ENCODE measurements around the gene CDC37L1.

GRCh38 chr9:4739587-4740387 is 60.4 kb downstream of the CDC37L1 start:
- TF ChIP-seq, protein P1, sequence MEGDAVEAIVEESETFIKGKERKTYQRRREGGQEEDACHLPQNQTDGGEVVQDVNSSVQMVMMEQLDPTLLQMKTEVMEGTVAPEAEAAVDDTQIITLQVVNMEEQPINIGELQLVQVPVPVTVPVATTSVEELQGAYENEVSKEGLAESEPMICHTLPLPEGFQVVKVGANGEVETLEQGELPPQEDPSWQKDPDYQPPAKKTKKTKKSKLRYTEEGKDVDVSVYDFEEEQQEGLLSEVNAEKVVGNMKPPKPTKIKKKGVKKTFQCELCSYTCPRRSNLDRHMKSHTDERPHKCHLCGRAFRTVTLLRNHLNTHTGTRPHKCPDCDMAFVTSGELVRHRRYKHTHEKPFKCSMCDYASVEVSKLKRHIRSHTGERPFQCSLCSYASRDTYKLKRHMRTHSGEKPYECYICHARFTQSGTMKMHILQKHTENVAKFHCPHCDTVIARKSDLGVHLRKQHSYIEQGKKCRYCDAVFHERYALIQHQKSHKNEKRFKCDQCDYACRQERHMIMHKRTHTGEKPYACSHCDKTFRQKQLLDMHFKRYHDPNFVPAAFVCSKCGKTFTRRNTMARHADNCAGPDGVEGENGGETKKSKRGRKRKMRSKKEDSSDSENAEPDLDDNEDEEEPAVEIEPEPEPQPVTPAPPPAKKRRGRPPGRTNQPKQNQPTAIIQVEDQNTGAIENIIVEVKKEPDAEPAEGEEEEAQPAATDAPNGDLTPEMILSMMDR (IDR thresholded peaks at IDR 0.05 in 8 of 11, conservative IDR thresholded peaks at IDR 0.05 in 3 of 11): no peak
- TF ChIP-seq POLR2AphosphoS5 (IDR thresholded peaks at IDR 0.05): no peak
- no peak for TF ChIP-seq POLR2A (IDR thresholded peaks at IDR 0.05)

Data from spleen (tissue), 7 donors.